Fibroblast of pulmonary artery (primary cell): ENCODE measurements around the gene GABRR1.

Experiments used
- DNase-seq: peaks from one replicate; pipeline ENCODE4 v3.0.0-alpha.2; 2010; ENCODE audit warnings: low read depth
- H3K4me3 ChIP-seq: replicated peaks from 2 replicates; pipeline ENCODE4 v1.5.1; 2011; ENCODE audit warnings: low read depth, mild to moderate bottlenecking, control low read depth, low read length, moderate library complexity
- TF ChIP-seq, protein P1 (sequence below): IDR thresholded peaks from 2 replicates; pipeline ENCODE4 v1.5.1; 2011; ENCODE audit warnings: mild to moderate bottlenecking, control low read depth, low read length, inconsistent platforms; ENCODE audit errors: missing control alignments

Gene GABRR1

GRCh38 chr6:89173634-89174033, 43.5 kb downstream of the GABRR1 start:
- no peak overlapping the region for H3K4me3 ChIP-seq
- no peak for DNase-seq
- TF ChIP-seq, protein P1, sequence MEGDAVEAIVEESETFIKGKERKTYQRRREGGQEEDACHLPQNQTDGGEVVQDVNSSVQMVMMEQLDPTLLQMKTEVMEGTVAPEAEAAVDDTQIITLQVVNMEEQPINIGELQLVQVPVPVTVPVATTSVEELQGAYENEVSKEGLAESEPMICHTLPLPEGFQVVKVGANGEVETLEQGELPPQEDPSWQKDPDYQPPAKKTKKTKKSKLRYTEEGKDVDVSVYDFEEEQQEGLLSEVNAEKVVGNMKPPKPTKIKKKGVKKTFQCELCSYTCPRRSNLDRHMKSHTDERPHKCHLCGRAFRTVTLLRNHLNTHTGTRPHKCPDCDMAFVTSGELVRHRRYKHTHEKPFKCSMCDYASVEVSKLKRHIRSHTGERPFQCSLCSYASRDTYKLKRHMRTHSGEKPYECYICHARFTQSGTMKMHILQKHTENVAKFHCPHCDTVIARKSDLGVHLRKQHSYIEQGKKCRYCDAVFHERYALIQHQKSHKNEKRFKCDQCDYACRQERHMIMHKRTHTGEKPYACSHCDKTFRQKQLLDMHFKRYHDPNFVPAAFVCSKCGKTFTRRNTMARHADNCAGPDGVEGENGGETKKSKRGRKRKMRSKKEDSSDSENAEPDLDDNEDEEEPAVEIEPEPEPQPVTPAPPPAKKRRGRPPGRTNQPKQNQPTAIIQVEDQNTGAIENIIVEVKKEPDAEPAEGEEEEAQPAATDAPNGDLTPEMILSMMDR = no peak

DNA sequence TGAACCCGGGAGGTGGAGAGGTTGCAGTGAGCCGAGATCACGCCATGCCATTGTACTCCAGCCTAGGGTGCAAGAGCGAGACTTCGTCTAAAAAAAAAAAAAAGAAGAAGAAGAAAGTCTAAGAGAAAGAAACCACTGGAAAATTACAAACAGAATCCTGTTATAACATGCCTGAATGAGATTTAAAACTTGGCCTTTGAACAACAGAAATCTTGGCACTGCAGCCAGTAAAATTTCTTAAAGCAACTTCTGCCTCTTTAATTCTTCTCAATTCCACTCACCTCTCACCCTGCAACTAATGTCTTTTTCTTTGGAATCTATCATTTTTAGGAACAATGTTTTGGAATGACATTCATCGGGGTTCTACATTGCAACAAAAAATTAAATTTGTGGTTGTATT, 45.0 kb downstream of the GABRR1 start:
- no peak overlapping the region for H3K4me3 ChIP-seq
- DNase-seq = no peak
- TF ChIP-seq, protein P1 = no peak

DNA sequence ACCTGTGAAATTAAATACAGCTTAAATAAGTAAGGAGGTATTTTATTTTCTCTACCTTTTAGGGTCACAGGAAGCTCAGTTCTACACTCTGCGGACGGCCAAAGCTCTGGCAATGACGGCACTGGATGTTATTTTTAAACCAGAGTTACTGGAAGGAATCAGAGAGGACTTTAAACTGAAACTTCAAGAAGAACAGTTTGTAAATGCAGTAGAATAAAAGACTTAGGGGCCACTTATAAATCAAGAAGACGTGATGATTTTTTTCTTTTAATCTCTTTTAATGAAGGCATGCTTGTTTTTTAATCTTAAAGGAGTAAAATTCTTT, 55.1 kb downstream of the GABRR1 start:
- TF ChIP-seq, protein P1 = no peak
- no peak overlapping the region for H3K4me3 ChIP-seq
- no peak for DNase-seq

GRCh38 chr6:89161326-89162046, 55.7 kb downstream of the GABRR1 start:
- no peak overlapping the region for H3K4me3 ChIP-seq
- TF ChIP-seq, protein P1 = no peak
- no peak for DNase-seq

- TF ChIP-seq, protein P1 = no peak
- no peak for DNase-seq
- no peak overlapping the region for H3K4me3 ChIP-seq
These were observed 56.6 kb downstream of the GABRR1 start for GRCh38 chr6:89160331-89161092.

GRCh38 chr6:89154131-89154530, 63.0 kb downstream of the GABRR1 start:
- TF ChIP-seq, protein P1 = no peak
- no peak overlapping the region for H3K4me3 ChIP-seq
- no peak for DNase-seq
